Colon (tissue), 2 donors: Measurements from ENCODE around the gene BRIP1.
"Not testable (repeated sequence)": the region's sequence is repeated elsewhere in the genome, so short reads cannot be mapped to it uniquely, and the experiment has no call there.

Source experiments
- FAIRE-seq: peaks from 2 replicates; lab custom pipeline; 2012; peaks lifted over from hg19 to GRCh38; lab: Jason Lieb, UNC
- donor health status: control.
- donor health status: control.

Gene BRIP1

GRCh38 chr17:61827649-61828395, 35.5 kb downstream of the BRIP1 start:
- no peak for FAIRE-seq

- FAIRE-seq: not testable (repeated sequence)
Measured at GRCh38 chr17:61826866-61827265, 36.5 kb downstream of the BRIP1 start.

DNA sequence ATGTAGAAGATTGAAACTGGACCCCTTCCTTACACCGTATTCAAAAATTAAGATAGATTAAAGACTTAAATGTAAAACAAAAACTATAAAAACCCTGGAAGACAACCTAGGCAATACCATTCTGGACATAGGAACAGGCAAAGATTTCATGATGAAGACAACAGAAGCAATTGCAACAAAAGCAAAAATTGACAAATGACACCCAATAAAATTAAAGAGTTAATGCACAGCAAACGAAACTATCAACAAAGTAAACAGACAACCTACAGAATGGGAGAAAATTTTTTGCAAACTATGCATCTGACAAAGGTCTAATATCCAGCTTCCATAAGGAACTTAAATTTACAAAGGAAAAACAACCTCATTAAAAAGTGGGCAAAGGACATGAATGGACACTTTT, 37.1 kb downstream of the BRIP1 start:
- not testable (repeated sequence) for FAIRE-seq

DNA sequence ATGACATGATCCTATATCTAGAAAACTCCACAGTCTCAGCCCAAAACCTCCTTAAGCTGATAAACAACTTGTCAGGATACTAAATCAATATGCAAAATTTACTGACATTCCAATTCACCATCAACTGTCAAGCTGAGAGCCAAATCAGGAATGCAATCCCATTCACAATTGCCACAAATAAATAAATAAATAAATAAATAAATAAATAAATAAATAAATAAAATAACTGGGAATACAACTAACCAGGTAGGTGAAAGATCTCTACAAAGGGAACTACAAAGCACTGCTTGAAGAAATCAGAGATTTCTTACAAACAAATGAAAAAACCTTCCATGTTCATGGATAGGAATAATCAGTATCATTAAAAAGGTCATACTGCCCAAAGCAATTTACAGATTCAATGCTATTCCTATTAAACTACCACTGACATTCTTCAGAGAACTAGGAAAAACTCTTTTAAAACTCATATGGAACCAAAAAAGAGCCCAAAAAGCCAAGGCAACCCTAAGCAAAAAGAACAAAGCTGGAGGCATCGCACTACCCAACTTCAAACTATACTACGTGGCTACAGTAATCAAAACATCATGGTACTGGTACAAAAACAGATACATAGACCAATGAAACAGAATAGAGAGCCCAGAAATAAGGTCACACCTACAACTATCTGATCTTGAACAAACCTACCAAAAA, 37.7 kb downstream of the BRIP1 start:
- no peak for FAIRE-seq

- no peak for FAIRE-seq
Measured at GRCh38 chr17:61822326-61823285, 40.7 kb downstream of the BRIP1 start.

DNA sequence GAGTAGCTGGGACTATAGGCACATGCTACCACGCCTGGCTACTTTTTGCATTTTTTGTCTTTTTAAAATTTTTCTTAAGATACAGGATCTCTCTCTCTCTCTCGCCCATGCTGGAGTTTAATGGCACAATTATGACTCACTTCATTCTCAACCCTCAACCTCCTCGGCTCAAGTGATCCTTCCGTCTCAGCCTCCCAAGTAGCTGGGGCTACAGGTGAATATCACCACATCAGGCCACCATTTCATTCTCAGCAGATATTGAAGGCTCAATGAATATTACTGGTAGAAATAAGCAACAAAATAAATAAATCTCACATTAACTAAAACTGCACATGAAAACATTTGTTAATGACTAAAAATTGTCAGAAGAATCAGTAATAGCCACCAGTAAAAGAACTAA, 41.7 kb downstream of the BRIP1 start:
- FAIRE-seq: no peak

- FAIRE-seq: not testable (repeated sequence)
Measured at GRCh38 chr17:61819265-61819664, 44.1 kb downstream of the BRIP1 start.

- FAIRE-seq: no peak
Measured at GRCh38 chr17:61818225-61818624, 45.1 kb downstream of the BRIP1 start.

DNA sequence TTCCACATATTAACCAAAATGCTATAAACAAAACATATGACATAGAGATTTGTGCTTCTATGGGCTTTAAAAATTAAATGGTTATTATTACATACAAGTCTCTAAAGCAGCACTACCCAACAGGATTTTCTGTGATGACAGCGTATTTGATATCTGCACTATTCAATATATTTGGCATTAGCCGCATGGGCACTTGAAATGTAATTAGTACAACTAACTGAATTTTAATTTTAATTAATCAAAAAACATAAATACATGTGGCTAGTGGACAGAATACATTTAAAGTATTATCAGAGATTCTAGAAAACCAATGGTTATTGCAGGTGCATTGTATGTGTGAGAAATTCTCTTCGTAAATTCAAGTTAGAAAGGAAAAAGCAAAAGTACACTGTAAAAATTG, 45.9 kb downstream of the BRIP1 start:
- no peak for FAIRE-seq

- FAIRE-seq: no peak
Measured at GRCh38 chr17:61816538-61816937, 46.8 kb downstream of the BRIP1 start.

GRCh38 chr17:61815863-61816503, 47.3 kb downstream of the BRIP1 start:
- FAIRE-seq: no peak

GRCh38 chr17:61814485-61814884, 48.8 kb downstream of the BRIP1 start:
- FAIRE-seq: no peak

DNA sequence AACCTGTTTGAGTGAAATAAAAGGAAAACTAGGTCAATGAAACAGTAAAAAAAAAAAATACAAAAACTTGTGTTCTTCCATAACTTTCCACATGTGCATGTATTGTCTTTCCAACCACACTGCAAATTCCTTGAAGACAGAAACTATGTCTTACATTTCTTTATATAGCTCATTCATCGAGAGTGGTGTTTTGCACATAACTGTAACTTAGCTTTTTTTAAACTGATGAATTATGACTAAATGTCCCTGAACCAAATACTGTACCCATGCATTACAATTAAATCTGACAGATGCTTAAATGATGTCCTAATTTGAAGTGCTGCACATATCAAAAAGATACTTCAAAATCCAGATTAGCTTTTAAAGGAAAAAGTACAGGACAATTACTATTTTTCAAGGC, 50.1 kb downstream of the BRIP1 start:
- no peak for FAIRE-seq

DNA sequence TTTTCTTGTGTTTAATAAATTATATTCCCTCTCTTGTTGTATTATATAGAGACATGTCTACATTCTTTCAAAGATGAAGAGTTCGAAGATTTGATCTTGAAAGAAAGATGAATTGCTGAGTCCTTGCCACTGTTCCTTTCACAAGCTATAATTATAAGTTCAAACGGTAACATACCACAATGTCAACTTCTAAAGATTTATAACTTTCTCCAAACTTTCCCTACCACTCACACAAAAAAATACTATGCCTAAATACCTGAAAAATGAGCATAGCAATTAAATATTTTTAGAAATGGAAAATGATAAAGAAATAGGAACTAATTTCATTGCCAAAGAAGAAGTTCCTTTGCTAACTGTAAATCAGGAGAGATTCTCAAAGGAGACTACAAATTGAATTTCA, 50.6 kb downstream of the BRIP1 start:
- no peak for FAIRE-seq

- no peak for FAIRE-seq
Measured at GRCh38 chr17:61809816-61810392, 53.4 kb downstream of the BRIP1 start.

DNA sequence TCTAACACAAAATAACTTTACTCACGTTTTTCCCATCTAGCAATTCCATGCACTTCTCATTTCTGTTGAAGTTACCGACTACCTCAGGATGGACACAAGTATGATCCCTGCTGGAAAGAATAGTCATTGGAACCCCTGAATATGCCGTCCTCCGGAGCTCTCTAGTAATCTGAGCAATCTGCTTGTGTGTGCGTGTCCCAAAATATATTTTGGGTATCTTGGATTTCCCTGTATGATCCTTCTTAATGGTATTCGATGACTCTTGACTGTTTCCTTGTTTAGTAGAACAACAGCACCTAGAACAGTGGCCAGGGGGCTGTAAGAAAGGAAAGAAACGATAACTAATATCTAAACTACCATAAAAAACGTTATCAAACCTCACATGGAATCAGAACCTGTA, 54.9 kb downstream of the BRIP1 start:
- FAIRE-seq: no peak

- FAIRE-seq: no peak
Measured at GRCh38 chr17:61806936-61807335, 56.4 kb downstream of the BRIP1 start.

- FAIRE-seq: no peak
Measured at GRCh38 chr17:61806081-61806828, 57.1 kb downstream of the BRIP1 start.

DNA sequence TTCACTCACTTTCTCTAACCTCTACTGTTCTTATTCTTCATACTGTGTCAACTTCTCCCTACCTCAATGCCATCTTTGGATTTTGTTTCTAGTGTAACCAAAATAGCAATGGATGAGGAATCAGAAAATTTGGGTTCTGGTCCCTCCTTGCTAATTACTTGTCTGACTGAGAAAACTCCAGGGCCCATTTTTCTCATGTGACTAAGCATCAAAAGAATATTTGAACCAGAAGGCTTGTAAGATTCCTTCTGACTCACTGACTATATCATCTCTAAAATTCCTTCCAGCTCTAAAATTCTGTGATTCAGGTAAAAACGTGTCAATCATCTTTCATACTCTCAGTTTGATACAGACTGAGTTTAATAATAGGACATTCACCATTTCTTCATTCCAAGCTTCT, 57.9 kb downstream of the BRIP1 start:
- no peak for FAIRE-seq

- FAIRE-seq: no peak
Measured at GRCh38 chr17:61803796-61804195, 59.5 kb downstream of the BRIP1 start.

- FAIRE-seq: no peak
Measured at GRCh38 chr17:61803216-61803615, 60.1 kb downstream of the BRIP1 start.
